GM18951 (cell line): Measurements from ENCODE around the gene MAJIN.
"Not testable (repeated sequence)": the region's sequence is repeated elsewhere in the genome, so short reads cannot be mapped to it uniquely, and the experiment has no call there.

Experiments used
- POLR2A ChIP-seq: IDR thresholded peaks from 4 replicates; pipeline ENCODE4 v1.6.1; 2011; ENCODE audit warnings: mild to moderate bottlenecking; ENCODE audit not compliant: insufficient read length, insufficient read depth; ENCODE audit errors: extremely low read depth
- in situ Hi-C: fragments of 300-500 bp; cut with MboI; formaldehyde crosslinking; loops from one replicate; pipeline ENCODE4 v1.12.0; 2022; ENCODE audit warnings: low sequenced_read_pairs, mixed read lengths, inconsistent platforms; ENCODE audit not compliant: unreplicated experiment

MAJIN gene

GRCh38 chr11:64971421-64972233 is at the start of gene MAJIN:
Gene MAJIN, minus strand, starts transcription at chr11:64972108. Its CDS starts 12,703 bp downstream, at chr11:64959405.
- TF ChIP-seq POLR2A = no peak
- in situ Hi-C loops = no loop called here

GRCh38 chr11:65021509-65021908 is 49.6 kb upstream of the MAJIN start:
- in situ Hi-C loops = no loop called here
- TF ChIP-seq POLR2A = no peak

GRCh38 chr11:65021003-65021402 is 49.1 kb upstream of the MAJIN start:
- no peak for TF ChIP-seq POLR2A
- in situ Hi-C loops = no loop called here

- TF ChIP-seq POLR2A = no peak
- in situ Hi-C loops = no loop called here
Observed at GRCh38 chr11:65019824-65020223, 47.9 kb upstream of the MAJIN start.

GRCh38 chr11:65017937-65018336 is 46.0 kb upstream of the MAJIN start:
- in situ Hi-C loops = no loop called here
- no peak for TF ChIP-seq POLR2A

GRCh38 chr11:65016705-65017104 is 44.8 kb upstream of the MAJIN start:
- in situ Hi-C loops = no loop called here
- TF ChIP-seq POLR2A = no peak

GRCh38 chr11:65014726-65015227 is 42.9 kb upstream of the MAJIN start:
- TF ChIP-seq POLR2A = no peak
- in situ Hi-C loops = no loop called here

- TF ChIP-seq POLR2A = peak; percentile 60
- in situ Hi-C loops = no loop called here
Observed at GRCh38 chr11:65013888-65014725, 42.2 kb upstream of the MAJIN start, which contains the start of gene ARL2. Gene ARL2, plus strand, starts transcription at chr11:65014160. Its CDS starts 48 bp downstream, at chr11:65014208.

- TF ChIP-seq POLR2A = no peak
- in situ Hi-C loops = no loop called here
Observed at GRCh38 chr11:65013130-65013887, 41.4 kb upstream of the MAJIN start.

- in situ Hi-C loops = no loop called here
- TF ChIP-seq POLR2A = no peak
Observed at GRCh38 chr11:65008873-65009272, 37.0 kb upstream of the MAJIN start.

- TF ChIP-seq POLR2A = no peak
- in situ Hi-C loops = no loop called here
Observed at GRCh38 chr11:65008016-65008415, 36.1 kb upstream of the MAJIN start.

GRCh38 chr11:65003968-65004367 is 32.1 kb upstream of the MAJIN start:
- in situ Hi-C loops = not testable (repeated sequence)

- no peak for TF ChIP-seq POLR2A
- in situ Hi-C loops = no loop called here
Observed at GRCh38 chr11:65003282-65003681, 31.4 kb upstream of the MAJIN start.
